AG04449 (cell line): Measurements from ENCODE around the gene PTPN14.
A peak's percentile ranks its signal among the peaks of the same experiment; 100 is the strongest.

Experiments
- CTCF ChIA-PET: fragments of 350-600 bp; formaldehyde crosslinking; extraction: SDS; loops from one replicate; lab custom pipeline; 2021; ENCODE audit warnings: antibody characterized with exemption; lab: Yijun Ruan, JAX
- POLR2A ChIA-PET: fragments of 400-600, 350-600 bp; formaldehyde crosslinking; extraction: SDS; loops from one replicate; lab custom pipeline; 2020; ENCODE audit warnings: antibody characterized with exemption, inconsistent platforms; lab: Yijun Ruan, JAX
- DNase-seq: peaks from one replicate; pipeline ENCODE4 v3.0.0-alpha.2; 2010; ENCODE audit warnings: low read depth, low spot score
- H3K4me3 ChIP-seq: 2 replicates; pipeline ENCODE4 v1.5.1; 2011; ENCODE audit warnings: low read depth, mild to moderate bottlenecking, control low read depth, low read length
- TF ChIP-seq, protein P1 (sequence below): IDR thresholded peaks from one replicate; pipeline ENCODE4 v1.5.1; 2011; ENCODE audit warnings: mild to moderate bottlenecking, moderate library complexity, low read length, control low read depth, inconsistent platforms; ENCODE audit not compliant: insufficient read depth; ENCODE audit errors: missing control alignments

The PTPN14 gene

DNA sequence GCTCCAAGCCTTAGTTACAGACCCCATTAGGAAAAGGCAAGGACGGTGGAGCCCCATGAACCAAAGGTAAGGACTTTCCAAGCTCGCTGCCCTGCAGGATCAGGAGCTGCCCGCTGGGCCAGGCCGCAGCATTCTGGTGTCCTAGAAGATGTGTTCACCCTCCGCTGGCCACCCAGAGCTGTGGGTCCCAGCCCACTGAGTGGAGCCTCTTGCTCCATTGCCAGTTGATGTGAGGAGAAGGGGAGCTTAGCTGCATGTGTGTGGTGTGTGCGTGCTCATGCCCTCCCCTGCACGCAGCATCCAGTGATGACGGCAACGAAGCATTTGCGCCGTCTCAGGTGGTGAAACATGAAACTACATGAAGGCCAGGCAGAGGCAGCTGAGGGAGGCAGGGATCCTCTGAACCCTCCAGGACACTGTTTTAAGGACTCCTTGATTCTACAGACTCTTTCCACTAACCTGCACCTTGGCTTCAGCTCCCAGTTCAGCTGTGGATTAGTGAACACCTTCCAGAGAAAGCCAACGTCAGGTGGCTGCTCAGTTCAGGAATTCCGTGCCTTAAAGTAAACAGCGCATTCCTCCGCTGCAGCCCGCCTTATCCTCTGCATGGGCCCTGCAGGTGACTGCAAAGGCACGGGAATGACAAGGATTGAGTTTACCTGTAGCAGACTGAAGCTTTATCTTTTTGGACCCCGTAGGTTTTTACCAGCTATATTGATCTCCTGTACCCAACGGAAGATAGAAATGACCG lies 221.8 kb downstream of the PTPN14 start:
- no peak for DNase-seq
- H3K4me3 ChIP-seq: no peak overlapping the region
- CTCF ChIA-PET: interaction anchor here (0.7 to 20.0 kb wide), 37 partner anchors 12 to 1200 kb away, joined by 3 to 584 read pairs (median 11); partner anchors contain the start of gene PTPN14
- TF ChIP-seq, protein P1, sequence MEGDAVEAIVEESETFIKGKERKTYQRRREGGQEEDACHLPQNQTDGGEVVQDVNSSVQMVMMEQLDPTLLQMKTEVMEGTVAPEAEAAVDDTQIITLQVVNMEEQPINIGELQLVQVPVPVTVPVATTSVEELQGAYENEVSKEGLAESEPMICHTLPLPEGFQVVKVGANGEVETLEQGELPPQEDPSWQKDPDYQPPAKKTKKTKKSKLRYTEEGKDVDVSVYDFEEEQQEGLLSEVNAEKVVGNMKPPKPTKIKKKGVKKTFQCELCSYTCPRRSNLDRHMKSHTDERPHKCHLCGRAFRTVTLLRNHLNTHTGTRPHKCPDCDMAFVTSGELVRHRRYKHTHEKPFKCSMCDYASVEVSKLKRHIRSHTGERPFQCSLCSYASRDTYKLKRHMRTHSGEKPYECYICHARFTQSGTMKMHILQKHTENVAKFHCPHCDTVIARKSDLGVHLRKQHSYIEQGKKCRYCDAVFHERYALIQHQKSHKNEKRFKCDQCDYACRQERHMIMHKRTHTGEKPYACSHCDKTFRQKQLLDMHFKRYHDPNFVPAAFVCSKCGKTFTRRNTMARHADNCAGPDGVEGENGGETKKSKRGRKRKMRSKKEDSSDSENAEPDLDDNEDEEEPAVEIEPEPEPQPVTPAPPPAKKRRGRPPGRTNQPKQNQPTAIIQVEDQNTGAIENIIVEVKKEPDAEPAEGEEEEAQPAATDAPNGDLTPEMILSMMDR: no peak
- POLR2A ChIA-PET: no interaction called here

DNA sequence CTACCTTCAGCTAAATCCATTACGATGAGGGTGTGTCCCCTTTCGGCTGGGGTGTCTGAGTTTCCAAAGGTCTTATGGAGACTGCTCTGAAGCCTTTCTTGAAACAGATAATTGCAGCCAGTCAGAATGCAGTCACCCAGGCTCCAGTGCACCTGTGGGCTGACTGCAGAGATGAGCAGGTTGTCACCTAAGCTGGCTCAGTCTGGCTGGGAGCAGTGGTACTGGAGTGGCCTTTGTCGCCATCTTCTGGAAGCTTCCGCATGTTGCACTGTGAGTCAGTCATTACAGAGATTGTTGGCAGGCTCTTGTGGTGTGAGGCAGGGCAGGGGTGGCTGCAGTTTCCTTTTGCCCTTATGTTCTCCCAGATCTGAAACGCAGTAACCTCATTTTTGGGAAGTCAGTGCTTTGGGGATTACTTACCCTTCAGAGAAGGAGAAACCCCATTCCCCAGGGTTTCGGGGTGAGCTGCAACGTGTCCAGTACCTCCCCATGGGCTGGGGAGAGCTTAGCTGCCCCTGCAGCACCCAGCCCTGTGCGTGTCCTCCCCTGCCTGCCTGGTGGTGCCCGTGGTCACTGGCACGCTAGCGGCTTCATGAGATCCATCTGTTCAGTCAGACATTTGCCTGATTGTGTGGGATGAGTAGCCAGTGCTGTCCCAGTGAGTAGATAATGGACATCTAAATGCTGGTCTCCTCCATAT lies 222.5 kb downstream of the PTPN14 start:
- TF ChIP-seq, protein P1: peak; percentile 92
- no peak overlapping the region for H3K4me3 ChIP-seq
- no peak for DNase-seq
- CTCF ChIA-PET: interaction anchor here (0.7 to 20.0 kb wide), 36 partner anchors 12 to 1224 kb away, joined by 3 to 584 read pairs (median 11); partner anchors contain the start of gene PTPN14
- POLR2A ChIA-PET: interaction anchor here (1.1 kb wide), 1 partner anchor 68 kb away, joined by 3 read pairs; no protein-coding TSS in a partner anchor

DNA sequence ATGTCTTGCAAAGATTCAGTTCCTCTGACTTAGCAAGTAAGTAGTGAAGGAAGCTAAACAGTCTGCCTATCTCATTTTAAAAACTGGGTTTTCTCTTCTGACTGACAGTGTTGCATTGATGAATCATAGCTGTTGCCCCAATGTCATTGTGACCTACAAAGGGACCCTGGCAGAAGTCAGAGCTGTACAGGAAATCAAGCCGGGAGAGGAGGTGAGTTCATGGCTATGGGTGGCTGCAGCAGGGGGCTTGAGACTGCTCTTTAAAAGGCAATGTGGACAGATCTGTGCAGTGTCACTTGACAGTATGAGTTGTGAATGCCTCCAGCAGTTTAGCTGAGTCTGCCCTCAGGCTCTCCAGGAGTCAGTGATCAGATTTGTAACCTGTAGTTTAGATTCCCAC lies 223.9 kb downstream of the PTPN14 start:
- CTCF ChIA-PET: interaction anchor here (1.1 to 20.0 kb wide), 24 partner anchors 11 to 1222 kb away, joined by 3 to 584 read pairs (median 38); no protein-coding TSS in a partner anchor
- DNase-seq: no peak
- no peak overlapping the region for H3K4me3 ChIP-seq
- POLR2A ChIA-PET: no interaction called here
- TF ChIP-seq, protein P1: no peak

DNA sequence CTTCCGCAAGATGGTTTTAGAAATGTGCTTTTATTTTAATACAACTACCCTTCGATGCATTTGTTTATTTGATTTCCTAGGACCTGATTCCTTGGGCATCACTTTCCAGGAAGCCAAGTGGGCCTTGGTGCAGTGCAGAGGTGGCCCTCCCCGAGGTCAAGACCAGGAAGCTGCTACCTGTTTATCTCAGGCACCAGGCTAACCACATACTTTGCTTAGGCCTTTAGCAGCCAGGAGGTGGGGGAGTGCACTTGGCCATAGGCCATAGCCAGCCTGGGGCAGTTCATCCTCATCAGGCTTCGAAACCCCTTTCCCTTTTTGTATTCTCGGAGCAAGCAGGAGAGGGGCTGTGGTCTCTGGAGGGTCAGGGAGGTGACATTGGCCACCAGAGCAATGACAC lies 225.0 kb downstream of the PTPN14 start:
- CTCF ChIA-PET: interaction anchor here (0.6 to 20.0 kb wide), 13 partner anchors 10 to 1072 kb away, joined by 3 to 584 read pairs (median 117); no protein-coding TSS in a partner anchor
- POLR2A ChIA-PET: no interaction called here
- TF ChIP-seq, protein P1: no peak
- DNase-seq: no peak
- H3K4me3 ChIP-seq: no peak overlapping the region

DNA sequence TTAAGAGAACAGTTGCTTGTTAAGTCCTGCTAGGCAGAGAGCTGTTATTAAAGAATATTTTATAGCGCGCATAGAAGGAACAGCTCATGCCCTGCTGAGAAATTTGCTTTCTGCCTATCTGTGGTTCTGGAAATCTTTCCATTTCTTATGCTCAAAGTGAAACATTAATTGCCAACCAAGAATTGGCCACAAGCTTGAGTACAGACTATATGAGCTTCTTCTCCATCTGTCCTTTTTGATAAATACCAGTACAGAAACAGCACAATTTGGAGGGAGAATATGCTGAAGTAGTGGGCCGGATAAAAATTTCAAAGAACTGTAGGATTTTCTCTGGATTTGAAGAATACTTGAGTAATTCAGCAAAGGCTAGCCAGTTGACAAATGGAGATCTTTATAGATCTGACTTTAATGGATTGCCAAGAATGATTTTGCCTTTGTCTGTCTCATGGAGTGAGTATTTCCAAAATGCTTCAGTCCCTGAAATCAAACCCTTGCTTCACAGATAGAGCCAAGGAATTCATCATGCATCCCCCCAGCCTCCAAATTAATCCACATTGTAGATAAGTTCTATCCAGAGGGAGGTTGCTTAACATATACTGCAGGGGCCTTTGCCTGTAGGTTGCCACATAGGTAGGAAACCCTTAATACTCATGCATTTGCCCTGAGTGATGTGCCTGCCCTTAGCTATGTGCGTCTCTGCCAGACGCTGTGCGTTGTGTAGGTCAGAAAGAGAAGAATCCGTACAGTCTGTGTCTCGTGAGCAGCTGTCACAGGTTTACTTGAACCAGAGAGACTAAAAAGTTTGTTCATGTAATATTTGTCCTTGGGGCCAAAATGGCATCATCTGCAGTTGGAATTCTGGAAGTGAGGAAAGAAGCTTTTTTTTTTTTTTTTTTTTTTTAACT lies 226.3 kb downstream of the PTPN14 start:
- no peak for DNase-seq
- H3K4me3 ChIP-seq: no peak overlapping the region
- ChIA-PET CTCF (interaction anchor here (0.8 to 18.0 kb wide), 10 partner anchors 8 to 303 kb away, joined by 3 to 584 read pairs (median 19); no protein-coding TSS in a partner anchor), POLR2A (no interaction called here)
- TF ChIP-seq, protein P1: no peak
